Measurements from ENCODE around the gene PDHX.

PDHX gene

GRCh38 chr11:34899633-34900016 is 16.8 kb upstream of the PDHX start:
- ATAC-seq = no peak
- TF ChIP-seq ZFP3 (CRISPR knock-in tag; IDR thresholded peaks at IDR 0.05) (no peak), ESRRG (CRISPR knock-in tag; IDR thresholded peaks at IDR 0.05) (no peak), PPARA (CRISPR knock-in tag; IDR thresholded peaks at IDR 0.05; ENCODE audit: borderline replicate concordance) (no peak), ZNF70 (CRISPR knock-in tag; IDR thresholded peaks at IDR 0.05) (no peak), BACH2 (CRISPR knock-in tag; IDR thresholded peaks at IDR 0.05; ENCODE audit: borderline replicate concordance) (no peak), TOX (CRISPR knock-in tag; IDR thresholded peaks at IDR 0.05; ENCODE audit: borderline replicate concordance) (no peak), CSDC2 (CRISPR knock-in tag; IDR thresholded peaks at IDR 0.05) (no peak), ZNF565 (CRISPR knock-in tag; conservative IDR thresholded peaks at IDR 0.05; ENCODE audit: low read depth) (no peak), ZC3H10 (CRISPR knock-in tag; IDR thresholded peaks at IDR 0.05) (no peak)
- TF ChIP-seq, protein P1, sequence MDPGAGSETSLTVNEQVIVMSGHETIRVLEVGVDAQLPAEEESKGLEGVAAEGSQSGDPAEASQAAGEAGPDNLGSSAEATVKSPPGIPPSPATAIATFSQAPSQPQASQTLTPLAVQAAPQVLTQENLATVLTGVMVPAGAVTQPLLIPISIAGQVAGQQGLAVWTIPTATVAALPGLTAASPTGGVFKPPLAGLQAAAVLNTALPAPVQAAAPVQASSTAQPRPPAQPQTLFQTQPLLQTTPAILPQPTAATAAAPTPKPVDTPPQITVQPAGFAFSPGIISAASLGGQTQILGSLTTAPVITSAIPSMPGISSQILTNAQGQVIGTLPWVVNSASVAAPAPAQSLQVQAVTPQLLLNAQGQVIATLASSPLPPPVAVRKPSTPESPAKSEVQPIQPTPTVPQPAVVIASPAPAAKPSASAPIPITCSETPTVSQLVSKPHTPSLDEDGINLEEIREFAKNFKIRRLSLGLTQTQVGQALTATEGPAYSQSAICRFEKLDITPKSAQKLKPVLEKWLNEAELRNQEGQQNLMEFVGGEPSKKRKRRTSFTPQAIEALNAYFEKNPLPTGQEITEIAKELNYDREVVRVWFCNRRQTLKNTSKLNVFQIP (CRISPR knock-in tag; IDR thresholded peaks at IDR 0.05; ENCODE audit: borderline replicate concordance, low read depth) = no peak

DNA sequence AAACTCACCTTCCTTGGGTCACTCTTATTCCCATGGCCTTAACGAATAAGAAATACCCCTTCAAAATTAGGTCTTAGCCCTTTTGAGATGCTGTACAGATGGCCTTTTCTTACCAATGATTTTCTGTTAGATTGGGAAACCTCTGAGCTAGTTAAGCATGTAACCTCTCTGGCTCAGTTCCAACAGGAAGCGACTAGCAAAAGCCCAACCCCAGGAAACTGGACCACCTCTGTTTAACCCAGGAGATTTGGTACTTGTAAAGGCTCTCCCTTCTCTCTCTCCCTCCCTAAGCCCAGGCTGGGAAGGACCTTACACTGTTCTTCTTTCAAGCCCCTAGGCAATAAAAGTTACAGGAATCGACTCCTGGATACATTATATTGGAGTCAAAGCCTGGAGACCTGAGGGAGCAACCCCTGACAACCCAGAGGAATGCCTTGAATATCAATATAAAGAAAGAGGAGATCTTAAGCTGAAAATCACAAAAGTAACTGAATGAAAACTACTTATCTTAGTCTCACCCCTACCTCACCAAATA is 11.9 kb upstream of the PDHX start:
- TF ChIP-seq TCF4 (CRISPR knock-in tag; IDR thresholded peaks at IDR 0.05; ENCODE audit: borderline replicate concordance) (no peak), ZFP3 (CRISPR knock-in tag; IDR thresholded peaks at IDR 0.05) (no peak), ARNTL (CRISPR knock-in tag; IDR thresholded peaks at IDR 0.05; ENCODE audit: borderline replicate concordance, low read depth) (no peak), GLIS3 (CRISPR knock-in tag; IDR thresholded peaks at IDR 0.05) (no peak), ZNF565 (CRISPR knock-in tag; conservative IDR thresholded peaks at IDR 0.05; ENCODE audit: low read depth) (no peak), ZNF8 (CRISPR knock-in tag; IDR thresholded peaks at IDR 0.05) (no peak), SNAI2 (CRISPR knock-in tag; IDR thresholded peaks at IDR 0.05) (no peak), BACH2 (CRISPR knock-in tag; IDR thresholded peaks at IDR 0.05; ENCODE audit: borderline replicate concordance) (no peak), PPARA (CRISPR knock-in tag; IDR thresholded peaks at IDR 0.05; ENCODE audit: borderline replicate concordance) (no peak), TOX (CRISPR knock-in tag; IDR thresholded peaks at IDR 0.05; ENCODE audit: borderline replicate concordance) (no peak), ISL1 (CRISPR knock-in tag; IDR thresholded peaks at IDR 0.05) (no peak), PATZ1 (CRISPR knock-in tag; IDR thresholded peaks at IDR 0.05; ENCODE audit: borderline replicate concordance) (no peak), ZFP30 (CRISPR knock-in tag; IDR thresholded peaks at IDR 0.05) (no peak), ZNF70 (CRISPR knock-in tag; IDR thresholded peaks at IDR 0.05) (no peak), CSDC2 (CRISPR knock-in tag; IDR thresholded peaks at IDR 0.05) (no peak), OSR1 (CRISPR knock-in tag; IDR thresholded peaks at IDR 0.05) (no peak), ESRRG (CRISPR knock-in tag; IDR thresholded peaks at IDR 0.05) (no peak)
- TF ChIP-seq, protein P2, sequence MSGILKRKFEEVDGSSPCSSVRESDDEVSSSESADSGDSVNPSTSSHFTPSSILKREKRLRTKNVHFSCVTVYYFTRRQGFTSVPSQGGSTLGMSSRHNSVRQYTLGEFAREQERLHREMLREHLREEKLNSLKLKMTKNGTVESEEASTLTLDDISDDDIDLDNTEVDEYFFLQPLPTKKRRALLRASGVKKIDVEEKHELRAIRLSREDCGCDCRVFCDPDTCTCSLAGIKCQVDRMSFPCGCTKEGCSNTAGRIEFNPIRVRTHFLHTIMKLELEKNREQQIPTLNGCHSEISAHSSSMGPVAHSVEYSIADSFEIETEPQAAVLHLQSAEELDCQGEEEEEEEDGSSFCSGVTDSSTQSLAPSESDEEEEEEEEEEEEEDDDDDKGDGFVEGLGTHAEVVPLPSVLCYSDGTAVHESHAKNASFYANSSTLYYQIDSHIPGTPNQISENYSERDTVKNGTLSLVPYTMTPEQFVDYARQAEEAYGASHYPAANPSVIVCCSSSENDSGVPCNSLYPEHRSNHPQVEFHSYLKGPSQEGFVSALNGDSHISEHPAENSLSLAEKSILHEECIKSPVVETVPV (CRISPR knock-in tag; IDR thresholded peaks at IDR 0.05) = no peak
- no peak for ATAC-seq

- ATAC-seq = no peak
- TF ChIP-seq ZC3H10 (CRISPR knock-in tag; IDR thresholded peaks at IDR 0.05) = no peak
- TF ChIP-seq RARB (CRISPR knock-in tag; IDR thresholded peaks at IDR 0.05) = no peak
- TF ChIP-seq PPARA (CRISPR knock-in tag; IDR thresholded peaks at IDR 0.05; ENCODE audit: borderline replicate concordance) = no peak
- TF ChIP-seq TCF4 (CRISPR knock-in tag; IDR thresholded peaks at IDR 0.05; ENCODE audit: borderline replicate concordance) = no peak
- TF ChIP-seq, protein P3, sequence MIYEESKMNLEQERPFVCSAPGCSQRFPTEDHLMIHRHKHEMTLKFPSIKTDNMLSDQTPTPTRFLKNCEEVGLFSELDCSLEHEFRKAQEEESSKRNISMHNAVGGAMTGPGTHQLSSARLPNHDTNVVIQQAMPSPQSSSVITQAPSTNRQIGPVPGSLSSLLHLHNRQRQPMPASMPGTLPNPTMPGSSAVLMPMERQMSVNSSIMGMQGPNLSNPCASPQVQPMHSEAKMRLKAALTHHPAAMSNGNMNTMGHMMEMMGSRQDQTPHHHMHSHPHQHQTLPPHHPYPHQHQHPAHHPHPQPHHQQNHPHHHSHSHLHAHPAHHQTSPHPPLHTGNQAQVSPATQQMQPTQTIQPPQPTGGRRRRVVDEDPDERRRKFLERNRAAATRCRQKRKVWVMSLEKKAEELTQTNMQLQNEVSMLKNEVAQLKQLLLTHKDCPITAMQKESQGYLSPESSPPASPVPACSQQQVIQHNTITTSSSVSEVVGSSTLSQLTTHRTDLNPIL (CRISPR knock-in tag; IDR thresholded peaks at IDR 0.05; ENCODE audit: low read depth) = no peak
- TF ChIP-seq GLIS3 (CRISPR knock-in tag; IDR thresholded peaks at IDR 0.05) = no peak
- no peak for TF ChIP-seq OSR1 (CRISPR knock-in tag; IDR thresholded peaks at IDR 0.05)
- TF ChIP-seq ARNTL (CRISPR knock-in tag; IDR thresholded peaks at IDR 0.05; ENCODE audit: borderline replicate concordance, low read depth) = no peak
- no peak for TF ChIP-seq ZFP30 (CRISPR knock-in tag; IDR thresholded peaks at IDR 0.05)
Observed at GRCh38 chr11:34905666-34906065, 10.8 kb upstream of the PDHX start.
